Cardiac fibroblast (primary cell): Measurements from ENCODE around the gene JAKMIP3.

Experiments
- DNase-seq, 2 donors: peaks; one replicate each; pipeline versions ENCODE4 v3.0.0 to v3.0.0-alpha.2; 2010; ENCODE audit warnings: low read depth in 2 of 2
- H3K4me3 ChIP-seq, 2 donors: replicated peaks in 1 of 2; 1 replicate in 1 of 2; 2 replicates in 1 of 2; pipeline ENCODE4 v1.5.1; 2011; ENCODE audit warnings: low read depth in 2 of 2, low read length in 2 of 2, mild to moderate bottlenecking in 2 of 2, moderate library complexity in 1 of 2
- CTCF ChIP-seq: IDR thresholded peaks from one replicate; pipeline ENCODE4 v1.5.1; 2011; ENCODE audit warnings: low read depth, mild to moderate bottlenecking, low read length, inconsistent platforms

The JAKMIP3 gene

DNA sequence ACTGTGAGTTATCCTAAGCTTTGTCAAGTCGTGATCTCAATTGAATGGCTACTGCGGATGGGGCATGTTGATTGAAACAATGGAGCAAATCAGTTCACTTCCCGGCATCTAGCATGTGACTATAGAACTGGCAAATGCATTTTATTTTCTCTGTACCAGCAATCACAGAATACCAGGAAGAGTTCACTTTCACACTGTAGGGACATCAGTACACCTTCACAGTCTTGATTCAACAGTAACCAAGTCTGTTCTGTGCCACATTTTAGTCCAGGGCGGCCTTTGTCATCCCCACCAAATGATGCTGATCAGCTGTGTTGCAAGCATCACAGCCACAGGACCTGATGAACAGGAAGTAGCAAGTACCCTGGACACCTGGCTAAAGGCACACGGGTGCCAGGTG is 32.1 kb upstream of the JAKMIP3 start:
- TF ChIP-seq CTCF, result no peak
- no peak for DNase-seq
- no peak overlapping the region for H3K4me3 ChIP-seq

DNA sequence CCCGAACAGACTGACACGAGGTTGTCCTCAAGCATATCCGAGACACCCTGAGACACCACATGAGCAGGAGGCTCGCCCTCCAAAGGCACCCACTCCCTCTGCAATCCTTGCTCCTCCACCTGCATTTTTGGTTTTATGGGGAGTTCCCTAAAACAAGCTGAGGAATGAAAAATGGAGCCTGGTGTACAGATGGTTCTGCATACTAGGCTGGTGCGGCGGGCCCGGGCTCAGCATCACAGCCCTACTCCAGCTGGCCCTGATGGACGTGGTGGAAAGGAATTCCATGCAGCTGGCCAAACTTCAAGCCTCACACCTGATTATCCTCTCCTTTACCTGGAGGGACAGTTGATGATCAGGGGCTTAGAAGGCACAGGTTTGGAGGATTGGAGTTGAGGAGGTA is 30.3 kb upstream of the JAKMIP3 start:
- TF ChIP-seq CTCF, result no peak
- no peak for DNase-seq
- H3K4me3 ChIP-seq, result no peak overlapping the region

- DNase-seq, result peak; percentile 14 to 21
- peak overlapping the region; percentile 17 to 33 for H3K4me3 ChIP-seq
- TF ChIP-seq CTCF, result no peak
Observed at GRCh38 chr10:132036153-132036886, 29.4 kb upstream of the JAKMIP3 start.

DNA sequence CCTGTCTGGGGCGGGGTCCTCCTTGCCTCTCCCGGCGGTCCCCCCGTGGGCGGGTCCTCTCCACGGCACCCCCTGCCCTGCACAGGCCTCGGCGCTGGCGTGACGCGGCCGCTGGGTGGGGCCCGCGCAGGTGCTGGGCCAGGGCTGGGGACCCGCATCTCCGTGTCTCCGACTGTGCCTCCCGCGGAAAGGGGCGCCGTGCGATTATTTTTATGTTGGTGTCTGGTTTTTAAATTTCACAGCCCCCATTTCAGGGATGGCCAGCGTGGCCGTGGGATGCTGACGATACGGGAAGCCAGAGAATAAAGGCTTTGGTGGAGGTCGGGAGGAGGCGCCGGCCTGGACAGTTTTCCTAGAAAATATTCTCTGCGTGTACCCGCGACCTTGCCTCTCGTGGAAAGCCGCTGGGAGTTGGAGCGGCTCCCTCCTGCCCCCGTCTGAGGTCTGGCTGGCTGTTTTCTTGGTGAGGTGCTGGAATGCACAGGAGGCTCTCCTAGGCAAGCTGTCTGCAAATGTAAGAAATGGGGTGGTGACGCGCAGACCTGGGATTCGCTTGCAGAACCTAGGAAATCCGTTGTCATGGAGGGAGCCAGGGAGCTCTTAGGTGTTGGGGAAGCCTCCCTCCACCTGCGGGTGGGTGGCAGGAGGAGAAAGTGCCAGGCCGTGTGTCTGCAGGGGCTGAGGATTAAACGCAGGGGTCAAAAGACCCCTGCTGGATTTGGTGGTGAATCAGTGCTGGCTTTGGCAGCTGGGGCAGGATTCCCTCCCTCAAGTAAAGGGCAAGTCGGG is 28.7 kb upstream of the JAKMIP3 start:
- no peak overlapping the region for H3K4me3 ChIP-seq
- no peak for TF ChIP-seq CTCF
- peak in 1 of 2 donors; percentile 5 for DNase-seq

DNA sequence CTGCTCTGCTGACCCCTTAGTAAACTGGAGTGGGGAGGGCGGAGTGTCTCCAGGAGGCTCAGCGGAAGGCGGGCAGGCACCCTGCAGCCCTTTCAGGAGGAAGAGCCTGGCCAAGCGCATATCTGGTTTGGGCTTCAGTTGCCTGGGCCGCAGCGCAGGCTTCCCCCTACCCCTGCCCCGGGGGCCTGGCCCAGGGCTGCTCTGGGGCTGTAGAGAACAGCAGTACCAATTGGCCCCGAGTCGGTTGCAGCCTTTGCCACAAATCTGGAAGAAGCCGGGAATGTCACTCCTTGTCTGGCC is 28.1 kb upstream of the JAKMIP3 start:
- DNase-seq, result no peak
- no peak overlapping the region for H3K4me3 ChIP-seq
- no peak for TF ChIP-seq CTCF

DNA sequence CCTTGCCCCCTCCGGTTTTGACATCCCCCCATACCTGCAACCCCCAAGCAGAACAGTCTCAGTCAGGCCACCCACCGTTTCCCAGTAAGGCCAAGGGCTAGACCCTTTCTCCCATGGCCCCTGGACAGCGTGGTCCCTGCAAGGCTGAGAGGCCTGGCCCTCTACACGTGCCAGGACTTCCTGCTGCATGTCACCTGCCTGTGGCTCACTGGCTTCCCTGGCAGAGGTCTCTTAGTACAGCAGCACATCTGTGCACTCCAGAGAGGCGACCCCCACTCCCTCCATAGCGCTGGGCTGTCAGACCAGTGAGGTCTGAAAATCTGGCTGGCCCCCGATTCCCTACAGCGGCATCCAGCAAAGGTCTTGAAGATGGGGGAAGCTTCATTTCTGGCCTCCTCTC is 26.4 kb upstream of the JAKMIP3 start:
- H3K4me3 ChIP-seq, result no peak overlapping the region
- DNase-seq, result no peak
- no peak for TF ChIP-seq CTCF
